Fibroblast of lung (primary cell): ENCODE data around the gene SEC23B.

Experiments
- CTCF ChIP-seq, 2 donors: IDR thresholded peaks in 1 of 2; conservative IDR thresholded peaks in 1 of 2; 1 replicate in 1 of 2; 2 replicates in 1 of 2; pipeline ENCODE4 v1.5.1; 2011 to 2012; ENCODE audit warnings: low read length in 2 of 2, control low read depth in 1 of 2, inconsistent platforms in 1 of 2, low read depth in 1 of 2, mild to moderate bottlenecking in 1 of 2
- EZH2 ChIP-seq: IDR thresholded peaks from 2 replicates; pipeline ENCODE4 v1.5.1; 2012; ENCODE audit warnings: low read length, control low read depth, mild to moderate bottlenecking; ENCODE audit errors: missing control alignments

GRCh38 chr20:18488301-18488700 is 19.4 kb upstream of the SEC23B start:
- TF ChIP-seq CTCF (conservative IDR thresholded peaks at IDR 0.05 in 1 of 2, IDR thresholded peaks at IDR 0.05 in 1 of 2; ENCODE audit: low read depth in 1 of 2, low read length in 2 of 2) (no peak), EZH2 (no peak)
